H1 (cell line): ENCODE data around the gene CD300E. TPM values are rescaled to one million over a fixed set of nuclear protein-coding genes. Genes with fewer than 3 reads are reported as not detected.

Experiments used
- CTCF ChIA-PET: fragments of 300-600 bp; sonication (Branson Sonifier 250); formaldehyde crosslinking; loops from one replicate; lab custom pipeline; 2021; ENCODE audit not compliant: partially characterized antibody; lab: Charles Lee
- POLR2A ChIA-PET: fragments of 300-600 bp; sonication (Branson Sonifier 250); formaldehyde crosslinking; loops from one replicate; lab custom pipeline; 2021; ENCODE audit warnings: inconsistent platforms; ENCODE audit not compliant: partially characterized antibody; lab: Charles Lee
- DNase-seq, 2 experiments: peaks; one replicate each; pipeline versions ENCODE4 v3.0.0 to v3.0.0-alpha.2; 2010 to 2022; ENCODE audit warnings: low spot score in 2 of 2, low read depth in 1 of 2, mixed read lengths in 1 of 2
- FAIRE-seq: peaks from 2 replicates; lab custom pipeline; 2011; peaks lifted over from hg19 to GRCh38; lab: Jason Lieb, UNC
- H2AFZ ChIP-seq: 2 replicates; pipeline ENCODE4 v1.8.1; 2012; ENCODE audit warnings: low read length, inconsistent platforms
- H2AK5ac ChIP-seq: 2 replicates; pipeline ENCODE4 v1.6.1; 2013; ENCODE audit warnings: low read depth, low read length
- H2BK120ac ChIP-seq: replicated peaks from 2 replicates; pipeline ENCODE3; 2013; ENCODE audit warnings: low read depth, low read length, inconsistent platforms
- H2BK12ac ChIP-seq: 2 replicates; pipeline ENCODE4 v1.6.1; 2013; ENCODE audit warnings: low read depth, low read length
- H2BK15ac ChIP-seq: 2 replicates; pipeline ENCODE4 v1.6.1; 2013; ENCODE audit warnings: low read length
- H2BK20ac ChIP-seq: 2 replicates; pipeline ENCODE4 v1.6.1; 2013; ENCODE audit warnings: low read length
- H2BK5ac ChIP-seq: 2 replicates; pipeline ENCODE4 v1.6.1; 2013; ENCODE audit warnings: low read depth, low read length
- H3K14ac ChIP-seq: 2 replicates; pipeline ENCODE4 v1.6.1; 2013; ENCODE audit warnings: inconsistent platforms; ENCODE audit not compliant: insufficient read length
- H3K18ac ChIP-seq: 2 replicates; pipeline ENCODE4 v1.6.1; 2013; ENCODE audit warnings: low read length; ENCODE audit errors: extremely low read depth
- H3K23ac ChIP-seq: 2 replicates; pipeline ENCODE4 v1.6.1; 2013; ENCODE audit warnings: inconsistent platforms; ENCODE audit not compliant: insufficient read length
- H3K23me2 ChIP-seq: 2 replicates; pipeline ENCODE4 v1.6.1; 2013; ENCODE audit warnings: low read depth, low read length
- H3K27ac ChIP-seq: 2 replicates; pipeline ENCODE4 v1.6.1; 2011; ENCODE audit warnings: low read depth, low read length, inconsistent platforms
- H3K27me3 ChIP-seq, 4 experiments: replicated peaks in 1 of 4; 1 replicate in 1 of 4; 2 replicates in 3 of 4; pipeline versions ENCODE4 v1.6.1 to v1.8.1; 2011 to 2013; ENCODE audit warnings: low read length in 3 of 4, mild to moderate bottlenecking in 3 of 4, inconsistent platforms in 2 of 4, mixed read lengths in 2 of 4, moderate library complexity in 1 of 4; ENCODE audit not compliant: control insufficient read depth in 3 of 4, insufficient read depth in 3 of 4; ENCODE audit errors: extremely low read depth in 1 of 4
- H3K36me3 ChIP-seq, 4 experiments: 2 replicates each; pipeline versions ENCODE4 v1.6.1 to v1.8.1; 2011 to 2013; ENCODE audit warnings: mild to moderate bottlenecking in 4 of 4, low read length in 3 of 4, moderate library complexity in 2 of 4, control low read depth in 1 of 4, inconsistent platforms in 1 of 4; ENCODE audit not compliant: insufficient read depth in 4 of 4, control insufficient read depth in 2 of 4
- H3K4ac ChIP-seq: replicated peaks from 2 replicates; pipeline ENCODE3; 2013; ENCODE audit warnings: low read length, low read depth, mixed read lengths, inconsistent platforms; ENCODE audit not compliant: insufficient read length
- H3K4me1 ChIP-seq, 4 experiments: replicated peaks in 1 of 4; 1 replicate in 1 of 4; 2 replicates in 3 of 4; pipeline versions ENCODE4 v1.6.1 to v1.8.1; 2011 to 2013; ENCODE audit warnings: low read length in 3 of 4, inconsistent platforms in 2 of 4, mixed read lengths in 1 of 4; ENCODE audit not compliant: insufficient read depth in 4 of 4, control insufficient read depth in 3 of 4
- H3K4me2 ChIP-seq, 2 experiments: 2 replicates each; pipeline versions ENCODE4 v1.6.1 to v1.8.1; 2011 to 2013; ENCODE audit warnings: low read depth in 2 of 2, low read length in 2 of 2, control low read depth in 1 of 2, inconsistent platforms in 1 of 2, mild to moderate bottlenecking in 1 of 2; ENCODE audit not compliant: insufficient read depth in 1 of 2
- H3K4me3 ChIP-seq, 4 experiments: fragments of 200-600, 300-600 bp in 1 of 4; sonication (generic), shearing (Covaris generic), sonication (Bioruptor Twin) in 1 of 4; 2 replicates each; pipeline versions ENCODE4 v1.5.1 to v1.8.1; 2011 to 2016; ENCODE audit warnings: low read length in 4 of 4, low read depth in 3 of 4, control low read depth in 2 of 4, inconsistent platforms in 2 of 4, mild to moderate bottlenecking in 2 of 4, mixed read lengths in 1 of 4, moderate library complexity in 1 of 4; ENCODE audit not compliant: insufficient read depth in 2 of 4; ENCODE audit errors: extremely low read depth in 1 of 4
- H3K56ac ChIP-seq: replicated peaks from 2 replicates; pipeline ENCODE3; 2013; ENCODE audit warnings: low read depth, mild to moderate bottlenecking, mixed read lengths, low read length, inconsistent platforms; ENCODE audit not compliant: insufficient read length
- H3K79me1 ChIP-seq: 2 replicates; pipeline ENCODE4 v1.6.1; 2013; ENCODE audit warnings: low read depth, low read length, control low read depth
- H3K79me2 ChIP-seq, 2 experiments: 2 replicates each; pipeline versions ENCODE4 v1.6.1 to v1.8.1; 2012 to 2013; ENCODE audit warnings: low read length in 2 of 2, mild to moderate bottlenecking in 2 of 2, inconsistent platforms in 1 of 2; ENCODE audit not compliant: insufficient read depth in 2 of 2, control insufficient read depth in 1 of 2
- H3K9ac ChIP-seq, 4 experiments: replicated peaks in 1 of 4; 1 replicate in 1 of 4; 2 replicates in 3 of 4; pipeline versions ENCODE4 v1.6.1 to v1.8.1; 2011 to 2013; ENCODE audit warnings: low read depth in 3 of 4, low read length in 3 of 4, control low read depth in 2 of 4, mild to moderate bottlenecking in 2 of 4, moderate library complexity in 2 of 4, inconsistent platforms in 1 of 4; ENCODE audit errors: extremely low read depth in 1 of 4
- H3K9me3 ChIP-seq, 2 experiments: 2 replicates each; pipeline versions ENCODE4 v1.6.1 to v1.8.1; 2012 to 2013; ENCODE audit warnings: mild to moderate bottlenecking in 2 of 2, moderate library complexity in 2 of 2, control low read depth in 1 of 2, inconsistent platforms in 1 of 2, low read depth in 1 of 2, low read length in 1 of 2, mixed read lengths in 1 of 2; ENCODE audit not compliant: insufficient read depth in 2 of 2
- H4K20me1 ChIP-seq, 2 experiments: replicated peaks in 1 of 2; 2 replicates each; pipeline versions ENCODE3 to v1.8.1; 2011 to 2013; ENCODE audit warnings: inconsistent platforms in 2 of 2, low read length in 2 of 2, mild to moderate bottlenecking in 1 of 2; ENCODE audit not compliant: insufficient read depth in 2 of 2, control insufficient read depth in 1 of 2
- H4K5ac ChIP-seq: 2 replicates; pipeline ENCODE4 v1.6.1; 2013; ENCODE audit warnings: low read length, low read depth, mixed read lengths, inconsistent platforms; ENCODE audit not compliant: insufficient read length
- H4K8ac ChIP-seq: 2 replicates; pipeline ENCODE4 v1.8.0; 2013; ENCODE audit warnings: mild to moderate bottlenecking, moderate library complexity, low read length, inconsistent platforms; ENCODE audit not compliant: insufficient read depth; ENCODE audit errors: extremely low read depth
- H4K91ac ChIP-seq: replicated peaks from 2 replicates; pipeline ENCODE3; 2013; ENCODE audit warnings: low read length, mixed read lengths, inconsistent platforms; ENCODE audit not compliant: insufficient read length
- CBX8 ChIP-seq: fragments of 300-800, 300-1000 bp; sonication (generic); IDR thresholded peaks from 2 replicates; pipeline ENCODE4 v1.7.1; 2016; ENCODE audit warnings: low read depth, low read length, borderline replicate concordance
- EP300 ChIP-seq, 2 experiments: IDR thresholded peaks; 1 replicate in 1 of 2; 2 replicates in 1 of 2; pipeline ENCODE4 v1.6.1; 2011 to 2012; ENCODE audit warnings: low read depth in 2 of 2, low read length in 2 of 2, mild to moderate bottlenecking in 2 of 2, borderline replicate concordance in 1 of 2, inconsistent platforms in 1 of 2, moderate library complexity in 1 of 2
- SIX5 ChIP-seq: IDR thresholded peaks from 2 replicates; pipeline ENCODE4 v1.6.1; 2011; ENCODE audit warnings: mild to moderate bottlenecking, low read depth, low read length
- SP2 ChIP-seq: IDR thresholded peaks from 2 replicates; pipeline ENCODE4 v1.6.1; 2012; ENCODE audit warnings: mild to moderate bottlenecking, low read length, inconsistent platforms
- SUZ12 ChIP-seq: fragments of 200-600 bp; sonication (generic); IDR thresholded peaks from 2 replicates; pipeline ENCODE4 v1.6.1; 2012; ENCODE audit warnings: mild to moderate bottlenecking, inconsistent platforms, low read length, moderate library complexity, mixed read lengths
- WGBS, 2 experiments: shearing (Covaris generic) in 1 of 2; methylation state at CpG; one replicate each; pipeline versions ENCODE4 v1.1.6 to v1.1.7; 2013 to 2015; ENCODE audit warnings: low lambda C conversion rate in 2 of 2, mixed read lengths in 2 of 2, inconsistent platforms in 1 of 2, low coverage in 1 of 2, missing lambda C conversion rate in 1 of 2; ENCODE audit not compliant: insufficient replicate concordance in 2 of 2, insufficient coverage in 1 of 2, insufficient read length in 1 of 2; ENCODE audit errors: extremely low coverage in 1 of 2, missing lambda C conversion rate in 1 of 2; 5-methylcytosine and 5-hydroxymethylcytosine counted together
- polyA plus RNA-seq, 7 experiments: library from polyadenylated mRNA; depleted of rRNA in 3 of 7; stranded (reverse) in 5 of 7; unstranded in 2 of 7; fragments of >200 nt in 5 of 7; fragments of 200-250 nt in 2 of 7; gene quantifications; 1 replicate in 5 of 7; 2 replicates in 1 of 7; 4 replicates in 1 of 7; pipeline versions ENCODE4 v1.2.1 to v1.2.3, GENCODE V29; 2011 to 2013; ENCODE audit warnings: missing spikeins in 2 of 7, mixed read lengths in 2 of 7
- total RNA-seq: library from RNA; stranded (reverse); fragmentation: NEBNext Ultra II Directional; extraction: Animal tissue kit (Norgen Biotek cat#: 25700); gene quantifications from 2 replicates; pipeline ENCODE4 v1.2.1, GENCODE V29; 2021
- TF ChIP-seq, protein P1 (sequence below): IDR thresholded peaks from 2 replicates; pipeline ENCODE4 v1.6.1; 2012; ENCODE audit warnings: low read length, inconsistent platforms

Gene CD300E
- total and polyA plus RNA-seq, 2 of the 8 experiments (the other 6 are each of a cell fraction or from before 2014, with no cell fraction given): not detected

GRCh38 chr17:74597069-74597790, 26.3 kb downstream of the CD300E start:
- ChIA-PET POLR2A (no interaction called here), CTCF (interaction anchor here (0.9 to 3.3 kb wide), 9 partner anchors 9 to 294 kb away, joined by 3 to 14 read pairs (median 4); partner anchors contain the start of genes CD300H and GPR142)
- Histone ChIP-seq H3K56ac (no peak overlapping the region), H3K9ac (no peak overlapping the region), H3K4me2 (no peak overlapping the region), H2AFZ (no peak overlapping the region), H3K27me3 (peaks cover 0 to 5% (median 0%) of the 10 kb centered on the region in 4 experiments; a peak in 2 of 7 replicates), H3K9me3 (no peaks in the 10 kb centered on the region), H3K14ac (no peak overlapping the region), H3K23me2 (peaks cover 2% of the 10 kb centered on the region; the same call in 1 of the 2 replicates), H3K79me2 (no peaks in the 10 kb centered on the region), H3K18ac (no peak overlapping the region), H2BK120ac (no peak overlapping the region), H2AK5ac (no peak overlapping the region), H4K8ac (no peak overlapping the region), H3K79me1 (no peaks in the 10 kb centered on the region), H4K20me1 (peaks cover 0 to 1% of the 10 kb centered on the region in 2 experiments), H3K4me3 (no peak overlapping the region), H2BK20ac (no peak overlapping the region), H3K27ac (no peak overlapping the region), H4K5ac (no peak overlapping the region), H2BK12ac (no peak overlapping the region), H2BK5ac (no peak overlapping the region), H4K91ac (no peak overlapping the region), H2BK15ac (no peak overlapping the region), H3K4me1 (peaks cover 0 to 6% (median 2%) of the 10 kb centered on the region in 4 experiments; a peak in 1 of 7 replicates), H3K36me3 (no peaks in the 10 kb centered on the region), H3K4ac (no peak overlapping the region), H3K23ac (no peak overlapping the region)
- FAIRE-seq (no peak), DNase-seq (no peak)
- WGBS, 2 experiments: 81% methylated on average over 8 of the region's 8 CpGs; no CpG with 5 or more reads in 1 of the 2 experiments
- TF ChIP-seq, protein P1, sequence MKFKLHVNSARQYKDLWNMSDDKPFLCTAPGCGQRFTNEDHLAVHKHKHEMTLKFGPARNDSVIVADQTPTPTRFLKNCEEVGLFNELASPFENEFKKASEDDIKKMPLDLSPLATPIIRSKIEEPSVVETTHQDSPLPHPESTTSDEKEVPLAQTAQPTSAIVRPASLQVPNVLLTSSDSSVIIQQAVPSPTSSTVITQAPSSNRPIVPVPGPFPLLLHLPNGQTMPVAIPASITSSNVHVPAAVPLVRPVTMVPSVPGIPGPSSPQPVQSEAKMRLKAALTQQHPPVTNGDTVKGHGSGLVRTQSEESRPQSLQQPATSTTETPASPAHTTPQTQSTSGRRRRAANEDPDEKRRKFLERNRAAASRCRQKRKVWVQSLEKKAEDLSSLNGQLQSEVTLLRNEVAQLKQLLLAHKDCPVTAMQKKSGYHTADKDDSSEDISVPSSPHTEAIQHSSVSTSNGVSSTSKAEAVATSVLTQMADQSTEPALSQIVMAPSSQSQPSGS: no peak
- TF ChIP-seq SP2: no peak
- TF ChIP-seq SIX5: no peak
- no peak for TF ChIP-seq SUZ12
- TF ChIP-seq CBX8: no peak
- TF ChIP-seq EP300 (IDR thresholded peaks at IDR 0.05; ENCODE audit: borderline replicate concordance in 1 of 2, low read depth in 2 of 2, low read length in 2 of 2): no peak
